ENCODE data around the gene PHACTR3. TPM values are rescaled to one million over a fixed set of nuclear protein-coding genes. Genes with fewer than 3 reads are reported as not detected.

PHACTR3 gene
- total RNA-seq, 5 donors from 2014 or later (not counting 1 experiment from before 2014, with no cell fraction given) = not detected

GRCh38 chr20:59819496-59820203 lies 215.3 kb downstream of the PHACTR3 start:
- Mint-ChIP-seq H3K4me1 (no peaks in the 10 kb centered on the region), H3K27ac (no peak overlapping the region), H3K36me3 (no peaks in the 10 kb centered on the region), H3K9me3 (no peaks in the 10 kb centered on the region), H3K27me3 (peaks cover 6 to 9% of the 10 kb centered on the region in 2 donors), H3K4me3 (no peak overlapping the region)
- no peaks in the 10 kb centered on the region for H3K36me3 ChIP-seq (ENCODE audit: control insufficient read depth in 2 of 2, extremely low read depth in 1 of 2, insufficient read depth in 1 of 2, low read length in 1 of 2)
- H3K4me3 ChIP-seq (ENCODE audit: control insufficient read depth in 1 of 2, extremely low read depth in 1 of 2, low read length in 1 of 2) = no peak overlapping the region
- H3K9me3 ChIP-seq = no peaks in the 10 kb centered on the region
- no peak overlapping the region for H3K27ac ChIP-seq (ENCODE audit: low read length)
- peak in 1 of 35 experiments; percentile 14 for DNase-seq
- 88% methylated on average over 18 of the region's 20 CpGs for WGBS (ENCODE audit: insufficient coverage)
- POLR2A ChIA-PET = no interaction called here
- H3K4me1 ChIP-seq (ENCODE audit: control insufficient read depth in 1 of 2, extremely low read depth in 1 of 2, insufficient read depth in 2 of 2, low read length in 2 of 2) = no peaks in the 10 kb centered on the region
- peaks cover 0 to 17% of the 10 kb centered on the region in 2 experiments for H3K27me3 ChIP-seq (replicated peaks in 1 of 2; ENCODE audit: control insufficient read depth in 2 of 2, extremely low read depth in 1 of 2, insufficient read depth in 2 of 2, low read length in 1 of 2)
- CTCF ChIA-PET = no interaction called here
- ATAC-seq (replicated peaks in 1 of 4) = no peak

GRCh38 chr20:59820204-59821041 lies 216.1 kb downstream of the PHACTR3 start:
- peaks cover 0 to 17% of the 10 kb centered on the region in 2 experiments for H3K27me3 ChIP-seq (replicated peaks in 1 of 2; ENCODE audit: control insufficient read depth in 2 of 2, extremely low read depth in 1 of 2, insufficient read depth in 2 of 2, low read length in 1 of 2)
- H3K27ac Mint-ChIP-seq = no peak overlapping the region
- ChIA-PET CTCF (no interaction called here), POLR2A (no interaction called here)
- no peak for ATAC-seq (replicated peaks in 1 of 4)
- no peaks in the 10 kb centered on the region for H3K9me3 ChIP-seq
- H3K4me3 ChIP-seq (ENCODE audit: control insufficient read depth in 1 of 2, extremely low read depth in 1 of 2, low read length in 1 of 2) = no peak overlapping the region
- WGBS (ENCODE audit: insufficient coverage) = 70% methylated on average over 8 of the region's 11 CpGs
- H3K4me1 ChIP-seq (ENCODE audit: control insufficient read depth in 1 of 2, extremely low read depth in 1 of 2, insufficient read depth in 2 of 2, low read length in 2 of 2) = no peaks in the 10 kb centered on the region
- no peaks in the 10 kb centered on the region for H3K9me3 Mint-ChIP-seq
- H3K36me3 ChIP-seq (ENCODE audit: control insufficient read depth in 2 of 2, extremely low read depth in 1 of 2, insufficient read depth in 1 of 2, low read length in 1 of 2) = no peaks in the 10 kb centered on the region
- peaks cover 6 to 9% of the 10 kb centered on the region in 2 donors for H3K27me3 Mint-ChIP-seq
- H3K4me3 Mint-ChIP-seq = no peak overlapping the region
- peak in 1 of 35 experiments; percentile 5 for DNase-seq
- H3K4me1 Mint-ChIP-seq = no peaks in the 10 kb centered on the region
- no peaks in the 10 kb centered on the region for H3K36me3 Mint-ChIP-seq
- H3K27ac ChIP-seq (ENCODE audit: low read length) = no peak overlapping the region

DNA sequence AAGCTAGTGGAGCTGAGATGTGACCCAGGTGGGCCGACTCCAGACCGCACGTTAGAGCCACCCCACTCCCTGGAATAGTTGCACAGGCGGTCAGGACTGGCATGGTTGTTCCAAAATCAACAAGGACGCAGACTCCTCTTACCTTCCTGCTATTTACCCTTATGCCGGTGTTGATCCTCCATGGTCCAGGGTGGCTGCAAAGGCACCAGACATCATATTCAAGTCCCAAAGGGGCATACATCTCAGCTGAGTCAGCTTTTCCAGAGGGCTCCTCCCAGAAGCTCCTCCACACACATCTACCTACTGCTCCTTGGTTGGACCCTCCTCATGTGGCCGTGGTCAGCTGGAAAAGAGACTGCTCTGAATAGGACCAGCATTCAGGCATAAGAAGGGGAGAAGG lies 216.9 kb downstream of the PHACTR3 start:
- CTCF ChIA-PET = no interaction called here
- Mint-ChIP-seq H3K27ac (no peak overlapping the region), H3K27me3 (peaks cover 6 to 9% of the 10 kb centered on the region in 2 donors), H3K36me3 (no peaks in the 10 kb centered on the region), H3K4me1 (no peaks in the 10 kb centered on the region), H3K9me3 (no peaks in the 10 kb centered on the region), H3K4me3 (no peak overlapping the region)
- peak in 1 of 35 experiments; percentile 9 for DNase-seq
- WGBS (ENCODE audit: insufficient coverage) = 93% methylated on average over 6 of the region's 7 CpGs
- H3K4me1 ChIP-seq (ENCODE audit: control insufficient read depth in 1 of 2, extremely low read depth in 1 of 2, insufficient read depth in 2 of 2, low read length in 2 of 2) = no peaks in the 10 kb centered on the region
- no peak overlapping the region for H3K4me3 ChIP-seq (ENCODE audit: control insufficient read depth in 1 of 2, extremely low read depth in 1 of 2, low read length in 1 of 2)
- no peaks in the 10 kb centered on the region for H3K36me3 ChIP-seq (ENCODE audit: control insufficient read depth in 2 of 2, extremely low read depth in 1 of 2, insufficient read depth in 1 of 2, low read length in 1 of 2)
- POLR2A ChIA-PET = no interaction called here
- ATAC-seq (replicated peaks in 1 of 4) = no peak
- no peaks in the 10 kb centered on the region for H3K9me3 ChIP-seq
- H3K27me3 ChIP-seq (replicated peaks in 1 of 2; ENCODE audit: control insufficient read depth in 2 of 2, extremely low read depth in 1 of 2, insufficient read depth in 2 of 2, low read length in 1 of 2) = peaks cover 0 to 17% of the 10 kb centered on the region in 2 experiments
- H3K27ac ChIP-seq (ENCODE audit: low read length) = no peak overlapping the region

- Mint-ChIP-seq H3K4me3 (no peak overlapping the region), H3K27ac (no peak overlapping the region), H3K4me1 (no peaks in the 10 kb centered on the region), H3K9me3 (no peaks in the 10 kb centered on the region), H3K36me3 (no peaks in the 10 kb centered on the region), H3K27me3 (peaks cover 9% of the 10 kb centered on the region in 2 donors)
- WGBS (ENCODE audit: insufficient coverage) = no CpG with 5 or more reads among the region's 19 CpGs
- peaks cover 0 to 17% of the 10 kb centered on the region in 2 experiments for H3K27me3 ChIP-seq (replicated peaks in 1 of 2; ENCODE audit: control insufficient read depth in 2 of 2, extremely low read depth in 1 of 2, insufficient read depth in 2 of 2, low read length in 1 of 2)
- no peaks in the 10 kb centered on the region for H3K4me1 ChIP-seq (ENCODE audit: control insufficient read depth in 1 of 2, extremely low read depth in 1 of 2, insufficient read depth in 2 of 2, low read length in 2 of 2)
- H3K9me3 ChIP-seq = no peaks in the 10 kb centered on the region
- POLR2A ChIA-PET = no interaction called here
- no peak overlapping the region for H3K4me3 ChIP-seq (ENCODE audit: control insufficient read depth in 1 of 2, extremely low read depth in 1 of 2, low read length in 1 of 2)
- no peak for ATAC-seq (replicated peaks in 1 of 4)
- CTCF ChIA-PET = no interaction called here
- peak in 1 of 35 experiments; percentile 4 for DNase-seq
- H3K36me3 ChIP-seq (ENCODE audit: control insufficient read depth in 2 of 2, extremely low read depth in 1 of 2, insufficient read depth in 1 of 2, low read length in 1 of 2) = no peaks in the 10 kb centered on the region
- no peak overlapping the region for H3K27ac ChIP-seq (ENCODE audit: low read length)
Measured at GRCh38 chr20:59821788-59822187, 217.4 kb downstream of the PHACTR3 start.

DNA sequence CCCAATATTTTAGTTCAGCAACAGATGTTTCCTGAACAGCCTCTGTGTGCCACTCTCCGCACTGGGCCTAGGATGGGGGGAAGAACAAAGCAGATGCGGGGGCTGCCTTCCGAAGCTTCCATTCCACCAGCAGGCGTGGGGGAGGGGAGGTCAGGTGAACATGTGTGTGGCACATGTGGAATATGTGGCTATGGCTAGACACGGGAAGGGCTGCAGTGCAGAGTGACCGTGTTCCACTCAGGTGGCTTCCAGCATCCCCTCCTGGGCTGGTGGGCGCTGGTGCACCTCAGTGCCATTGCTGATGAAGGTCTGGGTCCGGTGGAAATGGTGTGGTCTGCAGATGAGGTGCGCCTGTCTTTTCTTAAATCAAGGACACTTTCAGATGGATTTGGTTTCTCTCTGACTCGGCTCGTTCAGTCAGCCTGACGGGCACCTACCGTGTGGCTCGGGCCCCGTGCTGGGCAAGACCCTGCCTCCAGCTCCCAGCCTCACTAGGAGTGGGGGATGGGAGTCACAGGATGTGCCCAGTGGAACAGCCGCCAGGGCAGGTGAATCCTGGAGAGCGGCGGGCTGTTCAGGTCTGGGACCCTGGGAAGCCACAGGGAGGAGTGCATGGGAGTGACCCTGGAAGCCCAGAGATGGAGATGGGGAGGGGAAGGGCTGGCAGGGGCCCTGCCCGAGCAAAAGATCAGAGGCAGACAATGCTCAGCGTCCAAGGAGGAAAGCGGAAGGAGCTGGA lies 218.1 kb downstream of the PHACTR3 start:
- no peak overlapping the region for H3K4me3 Mint-ChIP-seq
- no peak overlapping the region for H3K27ac Mint-ChIP-seq
- ATAC-seq (replicated peaks in 1 of 4) (no peak), DNase-seq (peak in 1 of 35 experiments; percentile 16)
- H3K4me1 Mint-ChIP-seq = no peaks in the 10 kb centered on the region
- ChIA-PET POLR2A (no interaction called here), CTCF (no interaction called here)
- peaks cover 0 to 17% of the 10 kb centered on the region in 2 experiments for H3K27me3 ChIP-seq (replicated peaks in 1 of 2; ENCODE audit: control insufficient read depth in 2 of 2, extremely low read depth in 1 of 2, insufficient read depth in 2 of 2, low read length in 1 of 2)
- H3K27me3 Mint-ChIP-seq = peaks cover 9 to 13% of the 10 kb centered on the region in 2 donors
- H3K36me3 Mint-ChIP-seq = no peaks in the 10 kb centered on the region
- WGBS (ENCODE audit: insufficient coverage) = 78% methylated on average over 20 of the region's 21 CpGs
- H3K36me3 ChIP-seq (ENCODE audit: control insufficient read depth in 2 of 2, extremely low read depth in 1 of 2, insufficient read depth in 1 of 2, low read length in 1 of 2) = no peaks in the 10 kb centered on the region
- no peaks in the 10 kb centered on the region for H3K4me1 ChIP-seq (ENCODE audit: control insufficient read depth in 1 of 2, extremely low read depth in 1 of 2, insufficient read depth in 2 of 2, low read length in 2 of 2)
- no peak overlapping the region for H3K4me3 ChIP-seq (ENCODE audit: control insufficient read depth in 1 of 2, extremely low read depth in 1 of 2, low read length in 1 of 2)
- H3K27ac ChIP-seq (ENCODE audit: low read length) = no peak overlapping the region
- H3K9me3 Mint-ChIP-seq = no peaks in the 10 kb centered on the region
- H3K9me3 ChIP-seq = no peaks in the 10 kb centered on the region

DNA sequence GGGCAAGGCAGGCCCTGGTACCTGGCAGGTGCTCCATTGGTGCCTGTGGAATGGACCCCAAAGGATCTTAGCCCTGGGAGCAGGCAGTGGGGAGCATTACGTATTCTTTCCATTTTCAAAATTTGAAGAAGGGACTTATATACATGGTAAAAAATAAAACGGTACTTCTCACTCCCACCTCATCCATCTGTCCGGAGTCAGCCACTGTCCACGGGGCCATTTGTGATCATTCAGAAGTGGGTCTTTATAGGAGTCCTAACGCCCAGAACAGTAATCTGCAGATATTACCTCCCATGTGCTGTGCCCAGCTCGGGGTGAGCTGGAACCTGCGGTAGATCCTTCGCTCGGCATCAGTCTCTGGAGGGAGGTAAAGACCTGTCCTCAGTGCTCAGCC lies 218.7 kb downstream of the PHACTR3 start:
- Mint-ChIP-seq H3K4me1 (no peaks in the 10 kb centered on the region), H3K4me3 (no peak overlapping the region), H3K27ac (no peak overlapping the region), H3K36me3 (no peaks in the 10 kb centered on the region), H3K27me3 (peaks cover 9 to 12% of the 10 kb centered on the region in 2 donors), H3K9me3 (no peaks in the 10 kb centered on the region)
- no peaks in the 10 kb centered on the region for H3K4me1 ChIP-seq (ENCODE audit: control insufficient read depth in 1 of 2, extremely low read depth in 1 of 2, insufficient read depth in 2 of 2, low read length in 2 of 2)
- no peak overlapping the region for H3K4me3 ChIP-seq (ENCODE audit: control insufficient read depth in 1 of 2, extremely low read depth in 1 of 2, low read length in 1 of 2)
- no peak overlapping the region for H3K27ac ChIP-seq (ENCODE audit: low read length)
- 78% methylated on average over 3 of the region's 9 CpGs for WGBS (ENCODE audit: insufficient coverage)
- ATAC-seq (replicated peaks in 1 of 4) = no peak
- no peaks in the 10 kb centered on the region for H3K36me3 ChIP-seq (ENCODE audit: control insufficient read depth in 2 of 2, extremely low read depth in 1 of 2, insufficient read depth in 1 of 2, low read length in 1 of 2)
- ChIA-PET CTCF (no interaction called here), POLR2A (no interaction called here)
- no peak for DNase-seq
- peaks cover 0 to 17% of the 10 kb centered on the region in 2 experiments for H3K27me3 ChIP-seq (replicated peaks in 1 of 2; ENCODE audit: control insufficient read depth in 2 of 2, extremely low read depth in 1 of 2, insufficient read depth in 2 of 2, low read length in 1 of 2)
- H3K9me3 ChIP-seq = no peaks in the 10 kb centered on the region
